Measurements from ENCODE around the gene PNPLA3.

PNPLA3 gene

DNA sequence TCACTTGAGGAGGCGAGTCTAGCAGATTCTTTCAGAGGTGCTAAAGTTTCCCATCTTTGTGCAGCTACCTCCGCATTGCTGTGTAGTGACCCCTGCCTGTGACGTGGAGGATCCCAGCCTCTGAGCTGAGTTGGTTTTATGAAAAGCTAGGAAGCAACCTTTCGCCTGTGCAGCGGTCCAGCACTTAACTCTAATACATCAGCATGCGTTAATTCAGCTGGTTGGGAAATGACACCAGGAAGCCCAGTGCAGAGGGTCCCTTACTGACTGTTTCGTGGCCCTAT lies 22.7 kb downstream of the PNPLA3 start:
- TF ChIP-seq, protein P1, sequence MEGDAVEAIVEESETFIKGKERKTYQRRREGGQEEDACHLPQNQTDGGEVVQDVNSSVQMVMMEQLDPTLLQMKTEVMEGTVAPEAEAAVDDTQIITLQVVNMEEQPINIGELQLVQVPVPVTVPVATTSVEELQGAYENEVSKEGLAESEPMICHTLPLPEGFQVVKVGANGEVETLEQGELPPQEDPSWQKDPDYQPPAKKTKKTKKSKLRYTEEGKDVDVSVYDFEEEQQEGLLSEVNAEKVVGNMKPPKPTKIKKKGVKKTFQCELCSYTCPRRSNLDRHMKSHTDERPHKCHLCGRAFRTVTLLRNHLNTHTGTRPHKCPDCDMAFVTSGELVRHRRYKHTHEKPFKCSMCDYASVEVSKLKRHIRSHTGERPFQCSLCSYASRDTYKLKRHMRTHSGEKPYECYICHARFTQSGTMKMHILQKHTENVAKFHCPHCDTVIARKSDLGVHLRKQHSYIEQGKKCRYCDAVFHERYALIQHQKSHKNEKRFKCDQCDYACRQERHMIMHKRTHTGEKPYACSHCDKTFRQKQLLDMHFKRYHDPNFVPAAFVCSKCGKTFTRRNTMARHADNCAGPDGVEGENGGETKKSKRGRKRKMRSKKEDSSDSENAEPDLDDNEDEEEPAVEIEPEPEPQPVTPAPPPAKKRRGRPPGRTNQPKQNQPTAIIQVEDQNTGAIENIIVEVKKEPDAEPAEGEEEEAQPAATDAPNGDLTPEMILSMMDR (IDR thresholded peaks at IDR 0.05; ENCODE audit: low read depth, low read length), result no peak
- no peak for DNase-seq (ENCODE audit: extremely low read depth, low read depth)

DNA sequence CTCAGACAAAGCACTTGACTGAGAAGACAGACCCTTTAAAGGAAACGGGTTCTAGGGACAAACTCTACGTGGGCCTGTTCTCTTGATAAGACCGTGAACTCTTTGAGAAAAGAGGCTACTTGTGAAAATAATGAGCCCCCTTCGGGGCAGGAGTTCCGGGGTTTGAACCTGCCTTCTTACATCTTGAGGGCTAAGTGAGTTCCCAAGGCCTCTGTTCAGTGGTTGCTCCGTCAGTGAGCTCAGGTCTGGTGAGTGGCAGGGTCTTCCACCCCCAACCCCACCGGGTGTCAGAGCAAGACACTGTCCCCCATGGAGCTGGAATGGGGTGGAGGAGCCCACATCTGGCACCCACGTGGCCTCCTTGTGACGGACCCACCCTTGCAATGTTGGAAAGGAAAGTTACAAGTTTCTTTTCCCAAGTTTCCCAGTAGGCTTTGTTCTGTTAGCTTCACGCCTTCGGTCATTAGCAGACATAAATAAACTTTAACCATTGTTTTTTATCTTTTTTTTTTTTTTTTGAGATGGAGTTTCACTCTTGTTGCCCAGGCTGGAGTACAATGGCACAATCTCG lies 25.3 kb downstream of the PNPLA3 start:
- TF ChIP-seq, protein P1 (IDR thresholded peaks at IDR 0.05; ENCODE audit: low read depth, low read length), result no peak
- no peak for DNase-seq (ENCODE audit: extremely low read depth, low read depth)

DNA sequence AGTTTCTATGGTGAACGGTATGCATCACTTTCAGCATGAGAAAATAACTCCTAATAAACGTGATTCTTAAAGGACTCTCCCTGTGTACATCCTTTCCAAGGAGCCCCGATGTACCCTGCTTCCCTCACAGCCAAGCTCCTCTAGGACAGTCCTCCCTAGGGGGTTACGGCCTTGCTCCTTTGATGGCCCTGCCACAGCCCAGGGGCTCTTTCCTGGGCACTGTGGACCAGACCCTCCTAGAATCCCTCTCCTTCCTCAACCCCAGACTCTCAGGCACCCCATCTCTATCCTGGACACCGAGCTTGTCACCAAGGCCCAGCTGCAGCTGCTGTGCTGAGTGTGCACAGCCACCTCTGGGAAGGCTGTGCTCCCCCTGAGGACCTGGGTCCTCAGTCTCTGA lies 27.8 kb downstream of the PNPLA3 start:
- TF ChIP-seq, protein P1 (IDR thresholded peaks at IDR 0.05; ENCODE audit: low read depth, low read length), result no peak
- no peak for DNase-seq (ENCODE audit: extremely low read depth, low read depth)

DNA sequence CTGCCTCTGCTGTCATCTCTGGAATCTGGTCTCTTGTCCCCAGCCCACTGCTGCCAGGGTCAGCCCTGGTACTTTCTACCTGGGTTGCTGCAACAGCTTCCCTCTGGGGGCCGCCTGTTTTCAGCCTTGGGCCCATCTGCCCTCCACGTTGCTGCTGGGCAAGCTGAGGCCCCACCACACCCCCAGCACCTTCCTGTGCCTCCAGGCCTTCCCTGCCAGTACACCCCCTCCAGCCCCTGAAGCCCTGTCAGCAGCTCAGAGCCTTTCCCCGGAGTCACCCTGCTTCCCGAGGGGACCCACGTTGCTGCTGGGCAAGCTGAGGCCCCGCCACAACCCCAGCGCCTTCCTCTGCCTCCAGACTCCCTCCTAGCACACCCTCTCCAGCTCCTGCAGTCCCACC lies 28.4 kb downstream of the PNPLA3 start:
- DNase-seq (ENCODE audit: extremely low read depth, low read depth), result no peak
- TF ChIP-seq, protein P1 (IDR thresholded peaks at IDR 0.05; ENCODE audit: low read depth, low read length), result no peak

DNA sequence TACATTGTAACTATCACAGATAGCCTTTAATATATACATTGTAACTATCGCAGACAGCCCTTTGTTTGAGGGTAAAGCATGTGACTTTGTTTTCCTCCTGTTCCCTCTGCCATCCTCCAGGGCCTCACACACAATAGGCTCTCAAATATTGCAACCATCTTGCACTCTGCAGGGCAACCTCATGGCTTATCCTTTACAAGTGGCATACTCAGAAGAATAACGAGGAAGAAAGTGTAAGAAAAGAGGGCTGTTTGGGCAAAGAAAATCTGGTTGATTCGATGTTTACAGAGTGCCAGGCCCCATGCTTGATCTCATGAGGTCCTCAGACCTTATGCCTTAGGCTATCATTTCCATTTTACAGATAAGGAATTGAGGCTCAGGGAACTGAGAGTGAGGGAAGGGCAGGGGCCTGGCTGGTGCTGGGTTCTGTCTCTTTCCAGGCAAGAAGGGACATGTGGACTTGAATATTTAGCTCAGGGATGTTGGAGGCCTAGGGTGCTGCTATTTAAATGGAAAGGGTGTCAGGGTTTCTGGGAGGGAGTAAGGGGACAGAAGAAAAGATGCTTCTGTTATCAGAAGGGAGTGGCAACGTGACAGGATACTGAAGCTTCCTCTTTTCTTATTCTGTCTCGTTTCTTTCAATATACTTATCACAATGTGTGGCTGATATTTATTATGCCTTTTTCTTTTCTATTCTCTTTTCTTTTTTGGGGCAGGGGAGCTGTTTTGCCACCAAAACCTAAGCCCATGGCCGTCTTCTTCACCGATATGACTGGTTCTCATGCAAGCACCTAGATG lies 30.6 kb downstream of the PNPLA3 start:
- DNase-seq (ENCODE audit: extremely low read depth, low read depth), result no peak
- TF ChIP-seq, protein P1 (IDR thresholded peaks at IDR 0.05; ENCODE audit: low read depth, low read length), result no peak

DNA sequence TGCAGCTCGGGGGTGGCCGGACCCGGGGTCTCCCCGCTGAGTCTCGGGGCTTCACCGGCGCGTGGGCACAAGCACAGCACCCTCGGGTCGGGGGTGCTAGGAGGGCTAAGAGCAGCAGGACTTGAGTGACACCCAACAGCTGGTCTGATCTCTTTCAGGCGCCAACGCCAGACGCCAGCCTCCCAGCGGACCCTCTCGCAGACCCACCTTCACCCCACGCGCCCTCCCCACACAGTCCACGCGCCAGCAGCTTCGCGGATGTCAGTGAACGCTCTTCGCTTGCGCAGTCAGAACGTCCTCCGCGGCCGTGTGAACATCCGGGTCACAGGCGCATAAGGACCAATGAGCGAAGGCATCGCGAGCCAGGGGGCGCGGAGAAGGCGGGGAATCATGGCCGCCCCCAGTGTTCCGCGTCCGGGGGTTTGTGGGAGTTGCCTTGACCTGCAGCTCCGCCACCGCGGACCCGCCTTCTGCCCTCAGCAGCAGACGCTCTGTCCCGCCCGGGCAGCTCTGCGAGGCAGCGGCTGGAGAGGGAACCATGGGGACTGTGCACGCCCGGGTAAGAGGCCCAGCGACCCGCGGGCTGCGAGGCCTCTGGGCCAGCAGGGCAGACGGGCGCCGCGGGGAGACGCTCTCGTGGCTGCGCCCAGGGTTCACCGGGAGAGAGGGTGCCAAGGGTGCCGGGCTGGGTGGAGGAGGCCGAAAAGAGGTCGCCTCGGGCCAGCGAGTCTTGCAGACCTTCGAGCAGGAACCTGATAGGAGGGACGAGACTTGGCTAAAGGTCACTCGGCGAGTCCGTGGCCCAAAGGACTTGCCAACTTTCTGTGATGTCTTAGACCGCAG lies 31.7 kb downstream of the PNPLA3 start, which contains the start of gene SAMM50:
TSS of gene SAMM50 (plus strand) at position 403 of the 843 bp plus-strand sequence. CDS start at position 539, 136 bp downstream.
- TF ChIP-seq, protein P1 (IDR thresholded peaks at IDR 0.05; ENCODE audit: low read depth, low read length), result no peak; the same call in 1 of the 2 replicates
- DNase-seq (ENCODE audit: extremely low read depth, low read depth), result peak; percentile 72
